ENCODE data around the gene GPR84. TPM values are rescaled to one million over a fixed set of nuclear protein-coding genes. Genes with fewer than 3 reads are reported as not detected.

GPR84 gene
- total and polyA plus RNA-seq, 2 experiments from 2014 or later: not detected

DNA sequence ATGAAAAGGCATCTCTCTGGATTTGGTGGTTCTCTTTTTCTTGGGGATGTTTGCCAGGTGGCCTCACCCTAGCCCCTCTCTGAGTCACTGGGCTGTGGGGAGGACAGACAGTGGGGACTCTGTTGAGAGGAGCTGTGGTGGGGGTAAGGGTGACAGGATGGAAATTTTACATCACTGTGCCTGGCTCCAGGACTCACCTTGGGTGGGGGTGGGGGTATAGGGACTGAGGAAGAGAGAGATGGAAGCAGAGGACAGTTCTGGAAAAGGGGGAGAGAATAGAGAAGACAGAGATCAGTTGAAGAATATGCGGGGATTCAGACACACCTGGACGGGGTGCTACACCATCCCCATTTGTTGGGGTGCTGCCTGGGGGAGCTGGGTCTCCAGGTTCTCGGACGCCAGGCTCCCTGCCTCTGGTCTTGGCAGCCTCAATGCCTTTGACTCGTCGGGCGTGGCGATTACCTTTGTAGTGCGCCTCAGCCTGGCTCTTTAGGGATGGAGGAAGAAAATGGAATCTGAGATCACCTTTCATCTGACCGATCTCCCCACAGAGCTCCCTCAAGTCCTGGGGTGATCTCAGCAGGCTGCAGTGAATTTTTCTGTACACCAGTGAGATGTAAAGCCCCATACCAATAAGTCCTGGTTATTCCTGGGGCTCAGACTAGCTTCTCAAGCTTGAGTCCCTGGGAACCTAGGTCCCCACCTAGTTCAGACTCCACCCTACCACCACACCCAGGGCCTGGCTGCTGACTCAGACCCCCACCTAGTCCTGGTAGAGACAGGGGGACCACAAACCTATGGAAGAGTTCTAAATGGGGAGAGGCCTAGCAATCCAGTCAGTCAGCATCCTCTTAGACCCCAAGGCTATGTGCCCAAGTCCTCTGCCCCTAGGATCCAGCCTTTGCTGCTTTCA, 9.6 kb upstream of the GPR84 start:
- peaks cover 34% of the 10 kb centered on the region for H3K27me3 ChIP-seq (ENCODE audit: insufficient read depth)
- no peak overlapping the region for H3K4me3 ChIP-seq
- no peak overlapping the region for H2AFZ ChIP-seq
- H3K4me1 ChIP-seq (ENCODE audit: insufficient read depth): peaks cover 12% of the 10 kb centered on the region
- H3K9me2 ChIP-seq (ENCODE audit: insufficient read depth): no peaks in the 10 kb centered on the region
- Mint-ChIP-seq H3K27ac (no peak overlapping the region), H3K9me3 (no peaks in the 10 kb centered on the region), H3K36me3 (ENCODE audit: low read depth) (peaks cover 23% of the 10 kb centered on the region), H3K27me3 (ENCODE audit: insufficient read depth, low read depth, poor library complexity) (peaks cover 28% of the 10 kb centered on the region), H3K4me3 (no peak overlapping the region), H3K4me1 (peaks cover 31% of the 10 kb centered on the region)
- H3K27ac ChIP-seq (ENCODE audit: low read depth): no peak overlapping the region
- H3K36me3 ChIP-seq (ENCODE audit: insufficient read depth): no peaks in the 10 kb centered on the region
- peaks cover 2% of the 10 kb centered on the region; the same call in 1 of the 2 replicates for H3F3A ChIP-seq (replicated peaks; ENCODE audit: low read depth)
- H4K20me1 ChIP-seq (replicated peaks; ENCODE audit: insufficient read depth): no peaks in the 10 kb centered on the region; the same call in 1 of the 2 replicates
- H3K4me2 ChIP-seq: no peak overlapping the region
- TF ChIP-seq STAT1 (IDR thresholded peaks at IDR 0.05; ENCODE audit: unreplicated experiment) (no peak), CREB1 (CRISPR knock-in tag; IDR thresholded peaks at IDR 0.05; ENCODE audit: low read depth) (no peak)
- TF ChIP-seq, protein P1, sequence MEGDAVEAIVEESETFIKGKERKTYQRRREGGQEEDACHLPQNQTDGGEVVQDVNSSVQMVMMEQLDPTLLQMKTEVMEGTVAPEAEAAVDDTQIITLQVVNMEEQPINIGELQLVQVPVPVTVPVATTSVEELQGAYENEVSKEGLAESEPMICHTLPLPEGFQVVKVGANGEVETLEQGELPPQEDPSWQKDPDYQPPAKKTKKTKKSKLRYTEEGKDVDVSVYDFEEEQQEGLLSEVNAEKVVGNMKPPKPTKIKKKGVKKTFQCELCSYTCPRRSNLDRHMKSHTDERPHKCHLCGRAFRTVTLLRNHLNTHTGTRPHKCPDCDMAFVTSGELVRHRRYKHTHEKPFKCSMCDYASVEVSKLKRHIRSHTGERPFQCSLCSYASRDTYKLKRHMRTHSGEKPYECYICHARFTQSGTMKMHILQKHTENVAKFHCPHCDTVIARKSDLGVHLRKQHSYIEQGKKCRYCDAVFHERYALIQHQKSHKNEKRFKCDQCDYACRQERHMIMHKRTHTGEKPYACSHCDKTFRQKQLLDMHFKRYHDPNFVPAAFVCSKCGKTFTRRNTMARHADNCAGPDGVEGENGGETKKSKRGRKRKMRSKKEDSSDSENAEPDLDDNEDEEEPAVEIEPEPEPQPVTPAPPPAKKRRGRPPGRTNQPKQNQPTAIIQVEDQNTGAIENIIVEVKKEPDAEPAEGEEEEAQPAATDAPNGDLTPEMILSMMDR (conservative IDR thresholded peaks at IDR 0.05; ENCODE audit: low read depth in 2 of 2): no peak
- DNase-seq (ENCODE audit: low spot score): no peak
- no peaks in the 10 kb centered on the region for H3K79me2 ChIP-seq (replicated peaks; ENCODE audit: insufficient read depth)
- ATAC-seq: no peak

DNA sequence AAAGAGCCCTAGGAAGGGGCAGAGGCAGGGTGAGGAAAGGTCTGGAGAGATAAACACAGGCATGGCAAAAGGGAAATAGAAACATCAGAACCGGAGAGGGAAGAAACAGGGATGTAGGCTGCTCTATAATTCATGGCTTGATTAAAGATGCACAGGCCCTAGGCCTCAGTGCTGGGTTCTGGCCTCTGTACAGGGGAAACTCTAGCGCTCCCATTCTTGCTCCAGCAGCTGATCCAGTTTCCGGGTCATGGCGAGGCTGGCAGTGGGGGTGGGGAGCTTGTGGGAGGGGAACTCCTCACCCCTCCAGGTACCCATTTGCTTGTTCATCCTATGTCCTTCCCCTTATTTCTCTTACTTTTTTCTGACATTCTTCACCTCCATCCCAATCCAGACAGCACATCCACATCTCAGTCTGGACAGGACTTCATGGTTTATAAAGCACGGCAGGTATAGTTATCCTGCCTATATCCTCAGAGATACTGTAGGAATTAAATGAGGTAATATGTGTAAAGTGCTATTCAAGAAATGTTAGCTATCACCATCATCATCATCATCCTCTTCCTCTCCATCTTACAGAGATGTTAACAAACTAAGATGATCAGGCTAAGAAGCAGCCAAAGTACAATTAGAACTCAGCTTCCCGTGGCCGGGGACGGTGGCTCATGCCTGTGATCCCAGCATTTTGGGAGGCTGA, 8.0 kb upstream of the GPR84 start:
- no peak overlapping the region for H3K4me2 ChIP-seq
- H3K27ac ChIP-seq (ENCODE audit: low read depth): no peak overlapping the region
- H3K27me3 ChIP-seq (ENCODE audit: insufficient read depth): peaks cover 35% of the 10 kb centered on the region
- H3K9me2 ChIP-seq (ENCODE audit: insufficient read depth): no peaks in the 10 kb centered on the region
- Mint-ChIP-seq H3K27me3 (ENCODE audit: insufficient read depth, low read depth, poor library complexity) (peaks cover 25% of the 10 kb centered on the region), H3K9me3 (no peaks in the 10 kb centered on the region), H3K36me3 (ENCODE audit: low read depth) (peaks cover 20% of the 10 kb centered on the region), H3K4me1 (peaks cover 32% of the 10 kb centered on the region), H3K4me3 (no peak overlapping the region; the same call in 2 of the 3 replicates), H3K27ac (no peak overlapping the region)
- no peaks in the 10 kb centered on the region for H3K79me2 ChIP-seq (replicated peaks; ENCODE audit: insufficient read depth)
- no peaks in the 10 kb centered on the region; the same call in 1 of the 2 replicates for H4K20me1 ChIP-seq (replicated peaks; ENCODE audit: insufficient read depth)
- ATAC-seq (no peak), DNase-seq (ENCODE audit: low spot score) (no peak)
- H3F3A ChIP-seq (replicated peaks; ENCODE audit: low read depth): peaks cover 4% of the 10 kb centered on the region
- no peak overlapping the region for H3K4me3 ChIP-seq
- H3K36me3 ChIP-seq (ENCODE audit: insufficient read depth): no peaks in the 10 kb centered on the region
- H3K4me1 ChIP-seq (ENCODE audit: insufficient read depth): peaks cover 14% of the 10 kb centered on the region
- H2AFZ ChIP-seq: no peak overlapping the region
- TF ChIP-seq, protein P2, sequence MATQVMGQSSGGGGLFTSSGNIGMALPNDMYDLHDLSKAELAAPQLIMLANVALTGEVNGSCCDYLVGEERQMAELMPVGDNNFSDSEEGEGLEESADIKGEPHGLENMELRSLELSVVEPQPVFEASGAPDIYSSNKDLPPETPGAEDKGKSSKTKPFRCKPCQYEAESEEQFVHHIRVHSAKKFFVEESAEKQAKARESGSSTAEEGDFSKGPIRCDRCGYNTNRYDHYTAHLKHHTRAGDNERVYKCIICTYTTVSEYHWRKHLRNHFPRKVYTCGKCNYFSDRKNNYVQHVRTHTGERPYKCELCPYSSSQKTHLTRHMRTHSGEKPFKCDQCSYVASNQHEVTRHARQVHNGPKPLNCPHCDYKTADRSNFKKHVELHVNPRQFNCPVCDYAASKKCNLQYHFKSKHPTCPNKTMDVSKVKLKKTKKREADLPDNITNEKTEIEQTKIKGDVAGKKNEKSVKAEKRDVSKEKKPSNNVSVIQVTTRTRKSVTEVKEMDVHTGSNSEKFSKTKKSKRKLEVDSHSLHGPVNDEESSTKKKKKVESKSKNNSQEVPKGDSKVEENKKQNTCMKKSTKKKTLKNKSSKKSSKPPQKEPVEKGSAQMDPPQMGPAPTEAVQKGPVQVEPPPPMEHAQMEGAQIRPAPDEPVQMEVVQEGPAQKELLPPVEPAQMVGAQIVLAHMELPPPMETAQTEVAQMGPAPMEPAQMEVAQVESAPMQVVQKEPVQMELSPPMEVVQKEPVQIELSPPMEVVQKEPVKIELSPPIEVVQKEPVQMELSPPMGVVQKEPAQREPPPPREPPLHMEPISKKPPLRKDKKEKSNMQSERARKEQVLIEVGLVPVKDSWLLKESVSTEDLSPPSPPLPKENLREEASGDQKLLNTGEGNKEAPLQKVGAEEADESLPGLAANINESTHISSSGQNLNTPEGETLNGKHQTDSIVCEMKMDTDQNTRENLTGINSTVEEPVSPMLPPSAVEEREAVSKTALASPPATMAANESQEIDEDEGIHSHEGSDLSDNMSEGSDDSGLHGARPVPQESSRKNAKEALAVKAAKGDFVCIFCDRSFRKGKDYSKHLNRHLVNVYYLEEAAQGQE (IDR thresholded peaks at IDR 0.05; ENCODE audit: unreplicated experiment): no peak
- TF ChIP-seq ZNF331 (CRISPR knock-in tag; IDR thresholded peaks at IDR 0.05; ENCODE audit: low read depth) (no peak), JUNB (IDR thresholded peaks at IDR 0.05; ENCODE audit: unreplicated experiment) (no peak)
- TF ChIP-seq, protein P3, sequence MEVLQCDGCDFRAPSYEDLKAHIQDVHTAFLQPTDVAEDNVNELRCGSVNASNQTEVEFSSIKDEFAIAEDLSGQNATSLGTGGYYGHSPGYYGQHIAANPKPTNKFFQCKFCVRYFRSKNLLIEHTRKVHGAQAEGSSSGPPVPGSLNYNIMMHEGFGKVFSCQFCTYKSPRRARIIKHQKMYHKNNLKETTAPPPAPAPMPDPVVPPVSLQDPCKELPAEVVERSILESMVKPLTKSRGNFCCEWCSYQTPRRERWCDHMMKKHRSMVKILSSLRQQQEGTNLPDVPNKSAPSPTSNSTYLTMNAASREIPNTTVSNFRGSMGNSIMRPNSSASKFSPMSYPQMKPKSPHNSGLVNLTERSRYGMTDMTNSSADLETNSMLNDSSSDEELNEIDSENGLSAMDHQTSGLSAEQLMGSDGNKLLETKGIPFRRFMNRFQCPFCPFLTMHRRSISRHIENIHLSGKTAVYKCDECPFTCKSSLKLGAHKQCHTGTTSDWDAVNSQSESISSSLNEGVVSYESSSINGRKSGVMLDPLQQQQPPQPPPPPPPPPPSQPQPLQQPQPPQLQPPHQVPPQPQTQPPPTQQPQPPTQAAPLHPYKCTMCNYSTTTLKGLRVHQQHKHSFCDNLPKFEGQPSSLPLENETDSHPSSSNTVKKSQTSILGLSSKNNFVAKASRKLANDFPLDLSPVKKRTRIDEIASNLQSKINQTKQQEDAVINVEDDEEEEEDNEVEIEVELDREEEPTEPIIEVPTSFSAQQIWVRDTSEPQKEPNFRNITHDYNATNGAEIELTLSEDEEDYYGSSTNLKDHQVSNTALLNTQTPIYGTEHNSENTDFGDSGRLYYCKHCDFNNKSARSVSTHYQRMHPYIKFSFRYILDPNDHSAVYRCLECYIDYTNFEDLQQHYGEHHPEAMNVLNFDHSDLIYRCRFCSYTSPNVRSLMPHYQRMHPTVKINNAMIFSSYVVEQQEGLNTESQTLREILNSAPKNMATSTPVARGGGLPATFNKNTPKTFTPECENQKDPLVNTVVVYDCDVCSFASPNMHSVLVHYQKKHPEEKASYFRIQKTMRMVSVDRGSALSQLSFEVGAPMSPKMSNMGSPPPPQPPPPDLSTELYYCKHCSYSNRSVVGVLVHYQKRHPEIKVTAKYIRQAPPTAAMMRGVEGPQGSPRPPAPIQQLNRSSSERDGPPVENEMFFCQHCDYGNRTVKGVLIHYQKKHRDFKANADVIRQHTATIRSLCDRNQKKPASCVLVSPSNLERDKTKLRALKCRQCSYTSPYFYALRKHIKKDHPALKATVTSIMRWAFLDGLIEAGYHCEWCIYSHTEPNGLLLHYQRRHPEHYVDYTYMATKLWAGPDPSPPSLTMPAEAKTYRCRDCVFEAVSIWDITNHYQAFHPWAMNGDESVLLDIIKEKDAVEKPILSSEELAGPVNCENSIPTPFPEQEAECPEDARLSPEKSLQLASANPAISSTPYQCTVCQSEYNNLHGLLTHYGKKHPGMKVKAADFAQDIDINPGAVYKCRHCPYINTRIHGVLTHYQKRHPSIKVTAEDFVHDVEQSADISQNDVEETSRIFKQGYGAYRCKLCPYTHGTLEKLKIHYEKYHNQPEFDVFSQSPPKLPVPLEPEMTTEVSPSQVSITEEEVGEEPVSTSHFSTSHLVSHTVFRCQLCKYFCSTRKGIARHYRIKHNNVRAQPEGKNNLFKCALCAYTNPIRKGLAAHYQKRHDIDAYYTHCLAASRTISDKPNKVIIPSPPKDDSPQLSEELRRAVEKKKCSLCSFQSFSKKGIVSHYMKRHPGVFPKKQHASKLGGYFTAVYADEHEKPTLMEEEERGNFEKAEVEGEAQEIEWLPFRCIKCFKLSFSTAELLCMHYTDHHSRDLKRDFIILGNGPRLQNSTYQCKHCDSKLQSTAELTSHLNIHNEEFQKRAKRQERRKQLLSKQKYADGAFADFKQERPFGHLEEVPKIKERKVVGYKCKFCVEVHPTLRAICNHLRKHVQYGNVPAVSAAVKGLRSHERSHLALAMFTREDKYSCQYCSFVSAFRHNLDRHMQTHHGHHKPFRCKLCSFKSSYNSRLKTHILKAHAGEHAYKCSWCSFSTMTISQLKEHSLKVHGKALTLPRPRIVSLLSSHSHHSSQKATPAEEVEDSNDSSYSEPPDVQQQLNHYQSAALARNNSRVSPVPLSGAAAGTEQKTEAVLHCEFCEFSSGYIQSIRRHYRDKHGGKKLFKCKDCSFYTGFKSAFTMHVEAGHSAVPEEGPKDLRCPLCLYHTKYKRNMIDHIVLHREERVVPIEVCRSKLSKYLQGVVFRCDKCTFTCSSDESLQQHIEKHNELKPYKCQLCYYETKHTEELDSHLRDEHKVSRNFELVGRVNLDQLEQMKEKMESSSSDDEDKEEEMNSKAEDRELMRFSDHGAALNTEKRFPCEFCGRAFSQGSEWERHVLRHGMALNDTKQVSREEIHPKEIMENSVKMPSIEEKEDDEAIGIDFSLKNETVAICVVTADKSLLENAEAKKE (CRISPR knock-in tag; IDR thresholded peaks at IDR 0.05): no peak
